SK-N-SH (cell line): ENCODE measurements around the gene TELO2. TPM values are rescaled to one million over a fixed set of nuclear protein-coding genes. Genes with fewer than 3 reads are reported as not detected.

Experiments used
- CTCF ChIA-PET: fragments of 300-600, 350-600 bp; formaldehyde crosslinking; extraction: SDS; loops from one replicate; lab custom pipeline; 2021; lab: Yijun Ruan, JAX
- POLR2A ChIA-PET: fragments of 350-600 bp; sonication (Branson Sonifier 250); formaldehyde crosslinking; extraction: SDS; loops from one replicate; lab custom pipeline; 2020; ENCODE audit warnings: antibody characterized with exemption, inconsistent platforms; lab: Yijun Ruan, JAX
- DNase-seq: peaks from one replicate; pipeline ENCODE4 v3.0.0; 2012
- H2AFZ ChIP-seq: fragments of 200-600 bp; sonication (generic); 2 replicates; pipeline ENCODE4 v1.8.1; 2016; ENCODE audit warnings: antibody characterized with exemption, mild to moderate bottlenecking, low read depth
- H3F3A ChIP-seq: fragments of 200-600 bp; sonication (generic); replicated peaks from 2 replicates; pipeline ENCODE3; 2016; ENCODE audit warnings: antibody characterized with exemption, mild to moderate bottlenecking; ENCODE audit not compliant: insufficient read depth
- H3K27ac ChIP-seq, 2 experiments: fragments of 200-500 bp in 1 of 2; fragments of 200-600 bp in 1 of 2; sonication (Bioruptor generic) in 1 of 2; sonication (generic), shearing (Covaris generic) in 1 of 2; 2 replicates each; pipeline versions ENCODE4 v1.5.1 to v1.6.1; 2014 to 2016; ENCODE audit warnings: low read depth in 2 of 2, inconsistent platforms in 1 of 2, low read length in 1 of 2, mild to moderate bottlenecking in 1 of 2, mixed read lengths in 1 of 2
- H3K27me3 ChIP-seq: fragments of 200-600 bp; sonication (generic), shearing (Covaris generic); 2 replicates; pipeline ENCODE4 v1.6.1; 2016; ENCODE audit warnings: mixed run types; ENCODE audit not compliant: insufficient read depth
- H3K36me3 ChIP-seq, 2 experiments: fragments of 200-500 bp in 1 of 2; fragments of 200-600 bp in 1 of 2; sonication (Bioruptor generic) in 1 of 2; sonication (generic) in 1 of 2; replicated peaks in 1 of 2; 2 replicates each; pipeline versions ENCODE3 to v1.5.1; 2014 to 2016; ENCODE audit warnings: low read length in 1 of 2, mild to moderate bottlenecking in 1 of 2; ENCODE audit not compliant: insufficient read depth in 2 of 2, control insufficient read depth in 1 of 2
- H3K4me1 ChIP-seq, 2 experiments: fragments of 200-500 bp in 1 of 2; fragments of 200-600 bp in 1 of 2; sonication (Bioruptor generic) in 1 of 2; sonication (generic), shearing (Covaris generic) in 1 of 2; 2 replicates each; pipeline versions ENCODE4 v1.5.1 to v1.6.1; 2014 to 2016; ENCODE audit warnings: low read depth in 1 of 2, low read length in 1 of 2, mixed run types in 1 of 2; ENCODE audit not compliant: insufficient read depth in 2 of 2, control insufficient read depth in 1 of 2
- H3K4me2 ChIP-seq: fragments of 200-600 bp; sonication (generic), shearing (Covaris generic); 2 replicates; pipeline ENCODE4 v1.6.1; 2017; ENCODE audit warnings: mixed run types
- H3K4me3 ChIP-seq, 2 experiments: fragments of 200-500 bp in 1 of 2; fragments of 200-600 bp in 1 of 2; sonication (Bioruptor generic) in 1 of 2; sonication (generic), shearing (Covaris generic) in 1 of 2; 2 replicates each; pipeline versions ENCODE4 v1.5.1 to v1.8.1; 2014 to 2016; ENCODE audit warnings: low read depth in 2 of 2, inconsistent platforms in 1 of 2, low read length in 1 of 2, mild to moderate bottlenecking in 1 of 2, mixed read lengths in 1 of 2, moderate library complexity in 1 of 2
- H3K79me2 ChIP-seq: fragments of 200-600 bp; sonication (generic); 2 replicates; pipeline ENCODE4 v1.8.1; 2017; ENCODE audit warnings: mild to moderate bottlenecking; ENCODE audit not compliant: insufficient read depth
- H3K9ac ChIP-seq: fragments of 200-600 bp; sonication (generic); 2 replicates; pipeline ENCODE4 v1.6.1; 2017; ENCODE audit warnings: mixed run types
- H3K9me2 ChIP-seq: fragments of 200-600 bp; sonication (generic); 2 replicates; pipeline ENCODE4 v1.6.1; 2017; ENCODE audit warnings: mixed run types
- H3K9me3 ChIP-seq: fragments of 200-600 bp; sonication (generic); 2 replicates; pipeline ENCODE4 v1.6.1; 2017; ENCODE audit warnings: mixed run types, mild to moderate bottlenecking, moderate library complexity
- H4K20me1 ChIP-seq: fragments of 200-600 bp; sonication (generic); 2 replicates; pipeline ENCODE4 v1.6.1; 2017; ENCODE audit warnings: mild to moderate bottlenecking, mixed run types; ENCODE audit not compliant: insufficient read depth
- EP300 ChIP-seq, 2 experiments: IDR thresholded peaks; 2 replicates each; pipeline versions ENCODE4 v1.4.0 to v1.6.1; 2012; ENCODE audit warnings: borderline replicate concordance in 1 of 2, low read depth in 1 of 2, low read length in 1 of 2
- EZH2phosphoT487 ChIP-seq: fragments of 200-600 bp; sonication (generic); IDR thresholded peaks from 2 replicates; pipeline ENCODE4 v1.6.1; 2017; ENCODE audit warnings: low read depth, mixed run types, mild to moderate bottlenecking, antibody characterized with exemption, moderate library complexity, borderline replicate concordance
- FOSL2 ChIP-seq: IDR thresholded peaks from 2 replicates; pipeline ENCODE4 v1.4.0; 2012; ENCODE audit warnings: low read depth, mild to moderate bottlenecking, moderate library complexity, borderline replicate concordance
- FOXJ3 ChIP-seq: sonication (generic); formaldehyde crosslinking; IDR thresholded peaks from 2 replicates; pipeline ENCODE4 v1.5.1; 2020; ENCODE audit warnings: mild to moderate bottlenecking, missing genetic modification reagents
- FOXM1 ChIP-seq: IDR thresholded peaks from 2 replicates; pipeline ENCODE4 v1.4.0; 2012; ENCODE audit warnings: low read depth, mild to moderate bottlenecking
- GATA2 ChIP-seq: sonication (generic); formaldehyde crosslinking; IDR thresholded peaks from 2 replicates; pipeline ENCODE4 v1.5.0; 2020; ENCODE audit warnings: mild to moderate bottlenecking, missing genetic modification reagents
- JUND ChIP-seq: IDR thresholded peaks from 2 replicates; pipeline ENCODE4 v1.4.0; 2012
- MAX ChIP-seq: IDR thresholded peaks from 2 replicates; pipeline ENCODE4 v1.4.0; 2012; ENCODE audit warnings: low read depth
- MEF2A ChIP-seq: IDR thresholded peaks from 2 replicates; pipeline ENCODE4 v1.4.0; 2012; ENCODE audit warnings: low read depth, borderline replicate concordance
- NFIC ChIP-seq: IDR thresholded peaks from 2 replicates; pipeline ENCODE4 v1.4.0; 2012; ENCODE audit warnings: borderline replicate concordance
- NRF1 ChIP-seq: IDR thresholded peaks from 2 replicates; pipeline ENCODE4 v1.6.1; 2012; ENCODE audit warnings: low read depth, mild to moderate bottlenecking, low read length
- RCOR1 ChIP-seq: fragments of 150-350 bp; IDR thresholded peaks from 2 replicates; pipeline ENCODE4 v1.6.1; 2017; ENCODE audit warnings: antibody characterized with exemption, low read length
- REST ChIP-seq: IDR thresholded peaks from 2 replicates; pipeline ENCODE4 v1.6.1; 2012; ENCODE audit warnings: mild to moderate bottlenecking, low read depth, low read length, moderate library complexity
- RFX5 ChIP-seq: IDR thresholded peaks from 2 replicates; pipeline ENCODE4 v1.6.1; 2012; ENCODE audit warnings: mild to moderate bottlenecking, improper control_type of control experiment, low read length
- SIN3A ChIP-seq: IDR thresholded peaks from 2 replicates; pipeline ENCODE4 v1.6.1; 2012; ENCODE audit warnings: low read depth, mild to moderate bottlenecking, low read length, moderate library complexity, borderline replicate concordance
- TCF12 ChIP-seq: IDR thresholded peaks from 2 replicates; pipeline ENCODE4 v1.4.0; 2012
- TEAD4 ChIP-seq: IDR thresholded peaks from 2 replicates; pipeline ENCODE4 v1.4.0; 2012; ENCODE audit warnings: mild to moderate bottlenecking, borderline replicate concordance; ENCODE audit not compliant: insufficient read depth
- USF1 ChIP-seq: IDR thresholded peaks from 2 replicates; pipeline ENCODE4 v1.4.0; 2012; ENCODE audit warnings: low read depth, borderline replicate concordance
- YY1 ChIP-seq: IDR thresholded peaks from 2 replicates; pipeline ENCODE4 v1.4.0; 2012; ENCODE audit warnings: low read depth, mild to moderate bottlenecking
- ZBTB33 ChIP-seq: IDR thresholded peaks from 2 replicates; pipeline ENCODE4 v1.4.0; 2012; ENCODE audit warnings: low read depth, borderline replicate concordance
- WGBS: methylation state at CpG from one replicate; pipeline ENCODE4 v1.1.6; 2017; ENCODE audit warnings: low lambda C conversion rate; 5-methylcytosine and 5-hydroxymethylcytosine counted together
- polyA plus RNA-seq, 3 experiments: library from polyadenylated mRNA; depleted of rRNA; stranded (reverse); fragments of >200 nt; gene quantifications; 2 replicates each; pipeline ENCODE4 v1.2.3, GENCODE V29; 2012

TELO2 gene
- polyA plus RNA-seq, 1 of the 3 experiments (the other 2 are of a cell fraction) = 24.2 TPM

GRCh38 chr16:1464894-1465566, 28.1 kb upstream of the TELO2 start:
- H4K20me1 ChIP-seq = peaks cover 11% of the 10 kb centered on the region; the same call in 1 of the 2 replicates
- no peak overlapping the region for H3K4me2 ChIP-seq
- ChIA-PET CTCF (no interaction called here), POLR2A (no interaction called here)
- no peak for DNase-seq
- peaks cover 35% of the 10 kb centered on the region; the same call in 1 of the 2 replicates for H3K79me2 ChIP-seq
- no peaks in the 10 kb centered on the region for H3F3A ChIP-seq
- no peaks in the 10 kb centered on the region for H3K27me3 ChIP-seq
- H3K36me3 ChIP-seq = peaks cover 0 to 16% of the 10 kb centered on the region in 2 experiments
- no peaks in the 10 kb centered on the region for H3K9me3 ChIP-seq
- TF ChIP-seq FOSL2 (no peak), MAX (no peak), YY1 (no peak), USF1 (no peak), RFX5 (no peak)
- H3K4me1 ChIP-seq = no peaks in the 10 kb centered on the region
- H3K9me2 ChIP-seq = no peaks in the 10 kb centered on the region
- H3K4me3 ChIP-seq = no peak overlapping the region
- WGBS = 94% methylated on average over 27 of the region's 33 CpGs
- no peak overlapping the region for H3K9ac ChIP-seq
- H3K27ac ChIP-seq = no peak overlapping the region
- H2AFZ ChIP-seq = no peak overlapping the region

- POLR2A ChIA-PET = no interaction called here
- H2AFZ ChIP-seq = no peak overlapping the region
- H3K4me2 ChIP-seq = no peak overlapping the region
- H3F3A ChIP-seq = no peaks in the 10 kb centered on the region
- H4K20me1 ChIP-seq = peaks cover 11% of the 10 kb centered on the region; the same call in 1 of the 2 replicates
- no peaks in the 10 kb centered on the region for H3K9me3 ChIP-seq
- CTCF ChIA-PET = no interaction called here
- WGBS = 93% methylated on average over 4 of the region's 13 CpGs
- H3K27me3 ChIP-seq = no peaks in the 10 kb centered on the region
- H3K36me3 ChIP-seq = peaks cover 0 to 11% of the 10 kb centered on the region in 2 experiments
- no peak overlapping the region for H3K27ac ChIP-seq
- H3K4me1 ChIP-seq = no peaks in the 10 kb centered on the region; a peak in 1 of 4 replicates
- no peak for TF ChIP-seq EZH2phosphoT487
- TF ChIP-seq JUND = no peak
- TF ChIP-seq FOXJ3 (CRISPR knock-in tag) = no peak
- no peak for TF ChIP-seq NRF1
- no peak for TF ChIP-seq GATA2 (CRISPR knock-in tag)
- TF ChIP-seq NFIC = no peak
- no peak for TF ChIP-seq SIN3A
- no peak for TF ChIP-seq EP300 (IDR thresholded peaks at IDR 0.05; ENCODE audit: borderline replicate concordance in 1 of 2, low read depth in 1 of 2, low read length in 1 of 2)
- no peak for TF ChIP-seq RCOR1
- no peak for TF ChIP-seq RFX5
- TF ChIP-seq REST = no peak
- no peak for TF ChIP-seq FOXM1
- no peak for TF ChIP-seq ZBTB33
- TF ChIP-seq YY1 = no peak
- TF ChIP-seq TEAD4 = no peak
- no peak for TF ChIP-seq MEF2A
- no peak for TF ChIP-seq TCF12
- H3K79me2 ChIP-seq = peaks cover 40% of the 10 kb centered on the region; the same call in 1 of the 2 replicates
- no peaks in the 10 kb centered on the region for H3K9me2 ChIP-seq
- no peak overlapping the region for H3K9ac ChIP-seq
- H3K4me3 ChIP-seq = no peak overlapping the region
- DNase-seq = no peak
Observed at GRCh38 chr16:1465567-1465915, 27.6 kb upstream of the TELO2 start.
